Right lobe of liver (tissue), 6 donors: Measurements from ENCODE around the gene CDCA4. TPM values are rescaled to one million over a fixed set of nuclear protein-coding genes. Genes with fewer than 3 reads are reported as not detected.
"Not testable (repeated sequence)": the region's sequence is repeated elsewhere in the genome, so short reads cannot be mapped to it uniquely, and the experiment has no call there.

Source experiments
- ATAC-seq, 4 donors: fragments of 200-7000 bp; cut with Tn5 transposase; one replicate each; pipeline ENCODE4 v1.9.1; 2020; ENCODE audit warnings: mild to moderate bottlenecking in 4 of 4, moderate library complexity in 4 of 4
- DNase-seq, 3 donors: peaks; one replicate each; pipeline ENCODE4 v3.0.0-alpha.2; 2020
- H3K27ac ChIP-seq, 3 donors: fragments of 200-600 bp; one replicate each; pipeline ENCODE4 v1.8.0; 2022
- H3K27me3 ChIP-seq, 2 donors: fragments of 200-600 bp; one replicate each; pipeline ENCODE4 v1.8.0; 2022
- H3K36me3 ChIP-seq, 4 donors: fragments of 200-600 bp; sonication (generic) in 1 of 4; one replicate each; pipeline versions ENCODE4 v1.5.1 to v1.8.0; 2017 to 2022; ENCODE audit warnings: control low read depth in 1 of 4
- H3K4me1 ChIP-seq, 4 donors: fragments of 200-600 bp; sonication (generic) in 1 of 4; one replicate each; pipeline versions ENCODE4 v1.5.1 to v1.8.0; 2017 to 2022; ENCODE audit warnings: control low read depth in 1 of 4
- H3K4me3 ChIP-seq, 3 donors: fragments of 200-600 bp; one replicate each; pipeline ENCODE4 v1.8.0; 2022
- H3K9me3 ChIP-seq, 4 donors: fragments of 200-600 bp; sonication (generic) in 1 of 4; one replicate each; pipeline versions ENCODE4 v1.5.1 to v1.8.0; 2017 to 2022; ENCODE audit warnings: control low read depth in 1 of 4
- POLR2A ChIP-seq: fragments of 450-650 bp; IDR thresholded peaks from one replicate; pipeline ENCODE4 v1.6.1; 2017; ENCODE audit warnings: antibody characterized with exemption, mild to moderate bottlenecking
- WGBS: methylation state at CpG from one replicate; pipeline ENCODE4 v1.1.6; 2018; ENCODE audit warnings: low coverage, low lambda C conversion rate; ENCODE audit not compliant: insufficient coverage; ENCODE audit errors: missing lambda C conversion rate; 5-methylcytosine and 5-hydroxymethylcytosine counted together
- intact Hi-C, 2 donors: fragments of 100-400 bp; cut with DNase I; formaldehyde crosslinking; loops; one replicate each; pipeline versions ENCODE4 v1.11.2 to v1.14.1; 2022
- total RNA-seq, 6 experiments: library from RNA; depleted of rRNA in 2 of 6; stranded (reverse); fragments of >200 nt in 2 of 6; fragmentation: NEBNext Ultra II Directional in 3 of 6; extraction: Animal tissue kit (Norgen Biotek cat#: 25700) in 3 of 6; gene quantifications; one replicate each; pipeline versions ENCODE4 v1.1.0 to v1.2.4, GENCODE V29; 2016 to 2023
- TF ChIP-seq, protein P1 (sequence below), 4 donors: fragments of 200-600 bp in 3 of 4; fragments of 450-650 bp in 1 of 4; IDR thresholded peaks; one replicate each; pipeline versions ENCODE4 v1.5.1 to v1.8.0; 2016 to 2022; ENCODE audit warnings: antibody characterized with exemption in 4 of 4, mild to moderate bottlenecking in 2 of 4
- donor health status: DM: no; HTN: yes; CAD: no.
- donor health status: DM: no; HTN: no; CAD: no.
- donor health status: DM: no; HTN: no; CAD: no.
- donor health status: DM: no; HTN: yes; CAD: no.
- donor health status: DM: no; HTN: yes; CAD: no.

CDCA4 gene
- total RNA-seq, 6 experiments from 2014 or later: 0.90 to 3.5 (median 1.7) TPM

DNA sequence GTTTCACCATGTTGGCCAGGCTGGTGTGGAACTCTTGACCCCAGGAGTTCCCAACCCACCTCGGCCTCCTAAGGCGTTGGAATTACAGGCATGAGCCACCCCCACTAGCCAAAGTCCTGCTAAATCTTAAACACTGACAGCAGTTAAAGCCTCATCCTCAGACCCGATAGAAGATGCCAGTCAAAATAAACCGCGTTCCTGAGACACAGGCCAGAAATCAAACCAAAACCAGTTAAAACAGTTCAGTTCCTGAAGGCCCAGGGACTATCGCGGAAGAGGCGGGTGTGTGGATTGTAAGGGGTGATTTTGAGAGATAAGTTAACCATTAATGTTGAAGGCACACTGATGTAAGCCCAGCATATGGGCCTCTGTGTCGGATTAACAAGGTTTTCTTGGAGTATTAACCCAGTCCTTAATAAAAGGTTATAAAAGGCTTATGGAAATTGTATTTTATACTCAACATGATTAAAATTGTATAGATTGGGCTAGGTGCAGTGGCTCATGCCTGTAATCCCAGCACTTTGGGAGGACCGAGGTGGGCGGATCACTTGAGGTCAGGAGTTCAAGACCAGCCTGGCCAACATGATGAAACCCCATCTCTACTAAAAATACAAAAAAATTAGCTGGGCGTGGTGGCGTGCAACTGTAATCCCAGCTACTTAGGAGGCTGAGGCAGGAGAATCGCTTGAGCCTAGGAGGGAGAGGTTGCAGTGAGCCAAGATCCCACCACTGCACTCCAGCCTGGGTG is 18.7 kb upstream of the CDCA4 start:
- intact Hi-C loops: loop anchor here (5.0 to 10.0 kb wide), 2 partner anchors 62 to 1095 kb away; partner anchors contain the start of genes AHNAK2 (in 2 of the 2) and RD3L (in 1 of the 2)
- Histone ChIP-seq H3K4me1 (no peaks in the 10 kb centered on the region), H3K4me3 (no peak overlapping the region), H3K27me3 (no peaks in the 10 kb centered on the region), H3K27ac (no peak overlapping the region), H3K9me3 (no peaks in the 10 kb centered on the region), H3K36me3 (no peaks in the 10 kb centered on the region)
- no peak for ATAC-seq
- 55% methylated on average over 11 of the region's 14 CpGs for WGBS
- DNase-seq: no peak
- TF ChIP-seq POLR2A: no peak
- TF ChIP-seq, protein P1, sequence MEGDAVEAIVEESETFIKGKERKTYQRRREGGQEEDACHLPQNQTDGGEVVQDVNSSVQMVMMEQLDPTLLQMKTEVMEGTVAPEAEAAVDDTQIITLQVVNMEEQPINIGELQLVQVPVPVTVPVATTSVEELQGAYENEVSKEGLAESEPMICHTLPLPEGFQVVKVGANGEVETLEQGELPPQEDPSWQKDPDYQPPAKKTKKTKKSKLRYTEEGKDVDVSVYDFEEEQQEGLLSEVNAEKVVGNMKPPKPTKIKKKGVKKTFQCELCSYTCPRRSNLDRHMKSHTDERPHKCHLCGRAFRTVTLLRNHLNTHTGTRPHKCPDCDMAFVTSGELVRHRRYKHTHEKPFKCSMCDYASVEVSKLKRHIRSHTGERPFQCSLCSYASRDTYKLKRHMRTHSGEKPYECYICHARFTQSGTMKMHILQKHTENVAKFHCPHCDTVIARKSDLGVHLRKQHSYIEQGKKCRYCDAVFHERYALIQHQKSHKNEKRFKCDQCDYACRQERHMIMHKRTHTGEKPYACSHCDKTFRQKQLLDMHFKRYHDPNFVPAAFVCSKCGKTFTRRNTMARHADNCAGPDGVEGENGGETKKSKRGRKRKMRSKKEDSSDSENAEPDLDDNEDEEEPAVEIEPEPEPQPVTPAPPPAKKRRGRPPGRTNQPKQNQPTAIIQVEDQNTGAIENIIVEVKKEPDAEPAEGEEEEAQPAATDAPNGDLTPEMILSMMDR (IDR thresholded peaks at IDR 0.05): no peak

DNA sequence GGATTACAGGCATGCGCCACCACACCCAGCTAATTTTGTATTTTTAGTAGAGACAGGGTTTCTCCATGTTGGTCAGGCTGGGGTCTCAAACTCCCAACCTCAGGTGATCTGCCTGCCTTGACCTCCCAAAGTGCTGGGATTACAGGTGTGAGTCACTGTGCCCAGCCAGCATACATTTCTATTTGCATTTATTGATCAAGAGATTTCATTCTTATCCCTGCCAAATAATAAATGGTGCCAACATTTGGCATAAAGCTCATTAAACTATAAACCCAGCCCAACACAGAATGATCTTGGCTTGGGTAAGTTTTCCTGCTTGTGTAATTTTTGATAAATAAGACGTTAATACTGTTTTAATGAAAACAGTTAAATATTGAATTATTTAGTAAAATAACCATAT is 14.7 kb upstream of the CDCA4 start:
- WGBS: 58% methylated on average over 2 of the region's 2 CpGs
- DNase-seq, H3K9me3 ChIP-seq, H3K4me3 ChIP-seq, H3K36me3 ChIP-seq, H3K27ac ChIP-seq, H3K27me3 ChIP-seq, H3K4me1 ChIP-seq, ATAC-seq, intact Hi-C loops: not testable (repeated sequence)

DNA sequence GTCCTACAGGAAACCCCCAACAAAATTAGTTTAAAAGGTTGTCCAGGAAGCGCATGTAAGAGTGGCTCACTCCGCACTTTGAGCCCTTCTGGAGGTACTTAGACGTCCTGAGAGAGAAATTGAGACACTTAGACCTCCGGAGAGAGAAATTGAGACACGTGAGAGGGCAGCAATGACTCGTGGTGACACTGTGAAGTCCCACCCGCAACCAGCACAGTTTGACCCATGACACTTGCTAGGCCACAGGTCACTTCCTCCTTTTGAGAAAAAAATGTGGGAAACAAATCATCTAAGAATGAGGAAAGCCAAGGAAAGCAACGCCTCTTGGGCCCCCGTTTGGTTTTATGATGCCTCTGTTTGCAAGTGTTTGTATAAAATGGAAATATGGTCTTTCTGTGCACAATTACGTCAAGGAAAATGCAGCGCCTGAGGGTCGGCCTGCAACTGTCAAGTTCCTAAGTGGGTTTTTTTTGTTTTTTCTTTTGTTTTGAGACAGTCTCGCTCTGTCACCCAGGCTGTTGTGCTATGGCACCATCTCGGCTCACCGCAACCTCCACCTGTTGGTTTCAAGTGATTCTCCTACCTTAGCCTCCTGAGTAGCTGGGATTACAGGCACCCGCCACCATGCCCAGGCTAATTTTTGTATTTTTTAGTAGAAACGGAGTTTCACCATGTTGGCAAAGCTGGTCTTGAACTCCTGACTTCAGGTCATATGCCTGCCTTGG is 13.6 kb upstream of the CDCA4 start:
- H3K27ac ChIP-seq: no peak overlapping the region
- 69% methylated on average over 17 of the region's 17 CpGs for WGBS

DNA sequence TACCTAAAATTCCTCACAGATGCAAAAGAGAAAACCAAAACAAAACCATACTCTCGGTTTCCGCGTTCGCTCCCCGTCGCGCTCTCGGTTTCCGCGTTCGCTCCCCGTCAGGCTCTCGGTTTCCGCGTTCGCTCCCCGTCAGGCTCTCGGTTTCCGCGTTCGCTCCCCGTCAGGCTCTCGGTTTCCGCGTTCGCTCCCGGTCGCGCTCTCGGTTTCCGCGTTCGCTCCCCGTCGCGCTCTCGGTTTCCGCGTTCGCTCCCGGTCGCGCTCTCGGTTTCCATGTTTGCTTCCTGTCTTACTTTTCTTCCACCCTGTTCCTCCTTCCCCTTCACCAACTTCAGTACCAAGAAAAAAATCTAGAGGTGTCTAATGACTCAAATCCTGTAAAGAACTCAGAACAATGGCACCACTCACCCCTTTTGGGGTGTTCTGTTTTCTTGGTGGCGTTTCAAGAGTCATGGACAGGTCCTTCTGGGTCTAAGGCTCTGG is 12.6 kb upstream of the CDCA4 start:
- H3K27ac ChIP-seq, intact Hi-C loops, H3K27me3 ChIP-seq, DNase-seq, H3K36me3 ChIP-seq, ATAC-seq, H3K4me1 ChIP-seq, H3K9me3 ChIP-seq: not testable (repeated sequence)
- 12% methylated on average over 45 of the region's 45 CpGs for WGBS
- H3K4me3 ChIP-seq: peak overlapping the region; percentile 2 to 27 (median 25)

More for the DNA sequence above, 13.6 kb upstream of the CDCA4 start:
- H3K9me3 ChIP-seq: no peaks in the 10 kb centered on the region
- TF ChIP-seq, protein P1 (IDR thresholded peaks at IDR 0.05): no peak
- no peak for TF ChIP-seq POLR2A
- ATAC-seq: peak in 2 of 4 donors; percentile 25 to 34
- DNase-seq: no peak
- intact Hi-C loops: no loop called here
- H3K4me1 ChIP-seq: no peaks in the 10 kb centered on the region
- H3K36me3 ChIP-seq: no peaks in the 10 kb centered on the region
- H3K4me3 ChIP-seq: no peak overlapping the region
- no peaks in the 10 kb centered on the region for H3K27me3 ChIP-seq

DNA sequence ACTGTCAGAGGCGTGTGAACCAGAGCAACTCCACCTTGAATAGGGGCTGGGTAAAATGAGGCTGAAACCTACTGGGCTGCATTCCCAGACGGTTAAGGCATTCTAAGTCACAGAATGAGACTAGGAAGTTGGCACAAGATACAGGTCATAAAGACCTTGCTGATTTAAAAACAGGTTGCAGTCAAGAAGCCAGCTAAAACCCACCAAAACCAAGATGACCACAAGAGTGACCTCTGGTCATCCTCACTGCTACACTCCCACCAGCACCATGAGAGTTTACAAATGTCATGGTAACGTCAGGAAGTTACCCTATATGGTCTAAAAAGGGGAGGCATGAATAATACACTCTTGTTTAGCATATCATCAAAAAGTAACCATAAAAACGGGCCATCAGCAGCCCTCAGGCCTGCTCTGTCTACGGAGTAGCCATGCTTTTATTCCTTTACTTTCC is 11.6 kb upstream of the CDCA4 start:
- ATAC-seq, H3K27ac ChIP-seq, H3K4me3 ChIP-seq, intact Hi-C loops, H3K27me3 ChIP-seq, H3K9me3 ChIP-seq, H3K36me3 ChIP-seq, H3K4me1 ChIP-seq, DNase-seq: not testable (repeated sequence)
- 72% methylated on average over 5 of the region's 5 CpGs for WGBS
